Measurements from ENCODE around the gene WNT8B.

Gene WNT8B

DNA sequence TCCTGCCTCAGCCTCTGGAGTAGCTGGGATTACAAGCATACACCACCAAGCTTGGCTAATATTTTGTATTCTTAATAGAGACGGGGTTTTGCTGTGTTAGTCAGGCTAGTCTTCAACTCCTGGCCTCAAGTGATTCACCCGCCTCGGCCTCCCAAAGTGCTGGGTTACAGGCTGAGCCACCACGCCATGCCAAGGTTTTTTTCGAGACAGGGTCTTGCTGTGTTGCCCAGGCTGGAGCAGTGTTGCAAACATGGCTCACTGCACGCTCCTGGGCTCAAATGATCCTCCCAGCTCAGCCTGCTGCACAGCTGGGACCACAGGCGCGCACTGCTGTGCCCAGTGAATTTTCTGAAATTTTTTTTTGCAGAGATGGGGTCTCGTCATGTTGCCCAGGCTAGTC is 60.1 kb downstream of the WNT8B start:
- H3K36me3 ChIP-seq (ENCODE audit: insufficient read depth, low read depth, low read length) = peaks cover 50% of the 10 kb centered on the region
- H3K4me3 ChIP-seq (ENCODE audit: low read length) = no peak overlapping the region
- H3K27ac ChIP-seq (ENCODE audit: low read length) = no peak overlapping the region
- H3K9me3 ChIP-seq (ENCODE audit: insufficient read depth, low read depth, low read length) = no peaks in the 10 kb centered on the region
- no peak overlapping the region for H3K9ac ChIP-seq (ENCODE audit: low read depth, low read length)
- H3K4me1 ChIP-seq (ENCODE audit: insufficient read depth, low read length) = no peaks in the 10 kb centered on the region
- H3K27me3 ChIP-seq (ENCODE audit: insufficient read depth, low read length) = peaks cover 38% of the 10 kb centered on the region

DNA sequence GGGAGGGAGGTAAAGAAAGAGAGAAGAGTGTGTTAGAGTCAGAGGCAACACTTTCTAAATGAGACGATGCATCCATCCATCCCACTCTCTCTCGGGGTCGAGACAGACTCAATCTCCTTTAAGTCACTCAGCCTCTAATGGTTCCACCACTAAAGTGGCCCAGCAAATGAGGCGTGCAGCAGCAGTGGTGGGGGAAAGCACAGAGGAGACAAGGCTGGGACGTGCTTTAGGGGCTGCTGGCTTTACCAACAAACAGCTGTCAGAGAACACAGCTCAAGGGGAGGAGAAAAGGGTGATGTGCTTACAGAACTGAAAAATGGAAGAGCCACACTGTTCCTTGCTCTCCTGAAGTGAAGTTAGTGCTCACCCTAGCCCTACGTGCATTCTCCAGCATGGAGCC is 61.4 kb downstream of the WNT8B start:
- H3K36me3 ChIP-seq (ENCODE audit: insufficient read depth, low read depth, low read length) = peaks cover 50% of the 10 kb centered on the region
- H3K27me3 ChIP-seq (ENCODE audit: insufficient read depth, low read length) = peaks cover 26% of the 10 kb centered on the region
- H3K9ac ChIP-seq (ENCODE audit: low read depth, low read length) = no peak overlapping the region
- no peaks in the 10 kb centered on the region for H3K9me3 ChIP-seq (ENCODE audit: insufficient read depth, low read depth, low read length)
- 0 out of 2 replicates have a peak, but pooled peaks cover 6% of the 10 kb centered on the region for H3K4me1 ChIP-seq (ENCODE audit: insufficient read depth, low read length)
- no peak overlapping the region for H3K4me3 ChIP-seq (ENCODE audit: low read length)
- no peak overlapping the region for H3K27ac ChIP-seq (ENCODE audit: low read length)

DNA sequence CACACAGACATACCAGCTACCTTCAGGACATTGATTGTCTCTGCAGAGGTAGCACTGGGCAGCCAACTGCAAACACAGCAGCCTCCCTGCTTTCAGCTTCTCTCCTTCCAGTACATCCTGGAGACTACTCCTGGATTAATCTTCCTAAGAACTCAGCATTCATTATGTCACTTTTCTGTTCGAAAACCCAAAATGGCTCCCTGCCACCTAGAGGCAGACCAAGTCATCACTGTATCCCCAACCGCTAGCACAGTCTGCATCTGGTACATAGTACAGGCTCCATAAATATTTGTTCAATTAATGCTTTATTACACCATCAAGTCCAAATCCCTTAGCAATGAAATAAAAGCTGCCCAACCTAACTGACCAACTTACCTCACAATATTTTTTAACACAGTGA is 61.8 kb downstream of the WNT8B start:
- H3K4me1 ChIP-seq (ENCODE audit: insufficient read depth, low read length) = 0 out of 2 replicates have a peak, but pooled peaks cover 6% of the 10 kb centered on the region
- no peak overlapping the region for H3K4me3 ChIP-seq (ENCODE audit: low read length)
- no peak overlapping the region for H3K9ac ChIP-seq (ENCODE audit: low read depth, low read length)
- H3K36me3 ChIP-seq (ENCODE audit: insufficient read depth, low read depth, low read length) = peaks cover 50% of the 10 kb centered on the region
- no peaks in the 10 kb centered on the region for H3K9me3 ChIP-seq (ENCODE audit: insufficient read depth, low read depth, low read length)
- H3K27me3 ChIP-seq (ENCODE audit: insufficient read depth, low read length) = peaks cover 21% of the 10 kb centered on the region
- no peak overlapping the region for H3K27ac ChIP-seq (ENCODE audit: low read length)

DNA sequence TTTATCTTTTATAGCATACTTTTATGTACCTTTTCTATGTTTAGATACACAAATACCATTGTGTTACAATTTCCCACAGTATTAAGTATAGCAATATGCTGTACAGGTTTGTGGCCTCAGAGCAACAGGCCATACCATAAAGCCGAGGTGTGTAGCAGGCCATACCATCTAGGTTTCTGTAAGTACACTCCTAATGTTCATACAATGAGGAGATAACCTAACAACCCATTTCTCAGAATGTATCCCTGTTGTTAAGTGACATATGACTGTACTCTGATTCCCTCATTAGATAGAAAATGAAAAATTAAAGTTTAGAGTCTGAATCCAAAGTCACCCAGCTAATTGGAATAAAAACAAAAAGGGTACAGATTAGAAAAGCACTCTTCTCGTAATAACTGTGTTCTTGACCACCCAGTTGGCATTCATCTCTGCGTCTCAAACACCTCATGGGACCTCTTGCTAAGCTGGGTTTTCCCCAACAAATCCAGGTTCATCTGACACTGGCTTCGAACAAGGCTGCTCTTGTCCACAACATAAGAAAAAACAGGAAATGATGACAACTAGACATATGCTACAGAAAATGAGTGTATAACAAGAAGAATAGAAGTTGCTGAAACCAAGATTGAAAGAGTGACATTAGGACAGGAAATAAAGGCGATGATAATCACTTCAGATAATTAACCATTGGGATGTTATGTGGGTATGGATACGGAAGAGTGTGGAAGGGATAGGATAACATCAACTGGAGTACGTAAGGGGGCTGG is 65.5 kb downstream of the WNT8B start:
- Histone ChIP-seq H3K27me3 (ENCODE audit: insufficient read depth, low read length) (no peaks in the 10 kb centered on the region), H3K9me3 (ENCODE audit: insufficient read depth, low read depth, low read length) (no peaks in the 10 kb centered on the region), H3K4me1 (ENCODE audit: insufficient read depth, low read length) (0 out of 2 replicates have a peak, but pooled peaks cover 6% of the 10 kb centered on the region), H3K36me3 (ENCODE audit: insufficient read depth, low read depth, low read length) (peaks cover 43% of the 10 kb centered on the region), H3K4me3 (ENCODE audit: low read length) (peak overlapping the region; percentile 88), H3K27ac (ENCODE audit: low read length) (no peak overlapping the region), H3K9ac (ENCODE audit: low read depth, low read length) (peak overlapping the region; percentile 89; the same call in 1 of the 2 replicates)

DNA sequence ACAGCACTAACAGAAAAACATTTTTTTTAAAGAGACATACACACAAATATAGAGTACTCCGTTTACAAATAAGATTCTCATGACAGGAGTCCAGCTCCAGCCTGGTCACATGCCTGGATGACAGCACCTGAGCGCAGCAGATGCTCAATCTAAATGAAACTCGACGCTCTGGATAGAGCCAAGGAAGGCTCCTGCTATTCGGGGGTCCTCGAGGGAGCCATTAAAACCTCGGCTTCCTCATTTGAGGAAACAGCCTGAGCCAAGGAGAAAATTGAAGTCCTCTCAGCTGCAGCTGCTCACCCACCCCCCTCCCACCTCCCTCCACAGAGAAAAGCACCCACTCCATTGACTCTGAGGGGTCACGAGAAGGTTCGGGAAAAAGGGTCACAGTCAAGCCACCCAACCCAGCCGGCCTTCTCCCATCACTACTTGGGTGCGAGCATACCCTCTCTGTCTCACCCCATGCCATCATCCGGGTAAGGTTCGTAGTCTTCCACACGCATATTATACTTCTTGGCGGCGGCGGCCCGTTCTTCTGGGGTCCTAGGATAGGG is 66.2 kb downstream of the WNT8B start:
- Histone ChIP-seq H3K9ac (ENCODE audit: low read depth, low read length) (peak overlapping the region; percentile 89; the same call in 1 of the 2 replicates), H3K9me3 (ENCODE audit: insufficient read depth, low read depth, low read length) (no peaks in the 10 kb centered on the region), H3K36me3 (ENCODE audit: insufficient read depth, low read depth, low read length) (peaks cover 36% of the 10 kb centered on the region), H3K27ac (ENCODE audit: low read length) (peak overlapping the region; percentile 1), H3K27me3 (ENCODE audit: insufficient read depth, low read length) (no peaks in the 10 kb centered on the region), H3K4me3 (ENCODE audit: low read length) (peak overlapping the region; percentile 88), H3K4me1 (ENCODE audit: insufficient read depth, low read length) (0 out of 2 replicates have a peak, but pooled peaks cover 6% of the 10 kb centered on the region)

DNA sequence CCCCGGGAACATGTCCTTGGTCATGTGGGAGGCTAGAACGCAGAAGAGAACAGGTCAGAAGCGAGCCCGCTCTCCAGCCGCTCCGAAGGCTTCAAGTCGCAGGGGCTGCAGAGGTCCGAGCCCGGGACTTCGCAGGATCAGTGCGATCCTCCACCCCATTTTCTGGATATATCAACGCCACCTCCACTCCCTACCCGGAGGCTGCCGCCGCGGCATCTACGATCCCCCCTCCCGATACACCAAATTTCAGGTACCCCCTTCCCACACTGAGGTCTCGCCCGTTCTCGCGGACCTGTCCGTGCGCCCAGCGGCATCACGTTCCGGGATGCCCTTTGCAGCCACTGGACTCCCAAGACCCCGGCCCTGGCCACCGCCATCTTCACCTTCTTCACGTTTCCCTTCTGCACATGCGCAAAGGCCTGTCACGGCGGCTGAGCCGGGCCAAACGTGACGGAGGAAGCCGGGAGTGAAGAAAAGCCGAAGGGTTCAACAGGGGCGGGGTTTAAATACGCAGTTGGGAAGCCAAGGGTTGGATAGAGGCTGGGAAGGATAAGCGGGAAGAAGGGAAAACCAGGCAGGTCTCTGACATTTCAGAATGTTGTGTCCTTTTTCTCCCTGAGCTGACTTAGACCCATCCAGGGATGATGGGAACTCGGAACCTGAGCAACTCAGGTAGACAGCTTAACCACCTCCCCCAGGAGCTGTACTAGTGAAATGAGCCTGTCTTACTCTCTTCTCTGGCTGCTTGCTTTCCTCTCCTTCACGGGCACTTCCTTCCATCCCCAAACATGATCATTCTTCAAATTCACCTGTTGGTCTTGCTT is 66.9 kb downstream of the WNT8B start, which contains the start of gene NDUFB8:
Gene NDUFB8, minus strand, starts transcription at position 397 of the 824 bp plus-strand sequence. Its CDS starts 20 bp downstream, at position 377.
- peak within 1 kb of the TSS; percentile 88 for H3K4me3 ChIP-seq (ENCODE audit: low read length)
- peak within 1 kb of the TSS; percentile 89; the same call in 1 of the 2 replicates for H3K9ac ChIP-seq (ENCODE audit: low read depth, low read length)
- H3K27ac ChIP-seq (ENCODE audit: low read length) = peak within 1 kb of the TSS; percentile 40
- no peaks in the 10 kb centered on the region for H3K27me3 ChIP-seq (ENCODE audit: insufficient read depth, low read length)
- peaks cover 29% of the 10 kb centered on the region for H3K36me3 ChIP-seq (ENCODE audit: insufficient read depth, low read depth, low read length)
- H3K4me1 ChIP-seq (ENCODE audit: insufficient read depth, low read length) = 0 out of 2 replicates have a peak, but pooled peaks cover 6% of the 10 kb centered on the region
- no peaks in the 10 kb centered on the region for H3K9me3 ChIP-seq (ENCODE audit: insufficient read depth, low read depth, low read length)

DNA sequence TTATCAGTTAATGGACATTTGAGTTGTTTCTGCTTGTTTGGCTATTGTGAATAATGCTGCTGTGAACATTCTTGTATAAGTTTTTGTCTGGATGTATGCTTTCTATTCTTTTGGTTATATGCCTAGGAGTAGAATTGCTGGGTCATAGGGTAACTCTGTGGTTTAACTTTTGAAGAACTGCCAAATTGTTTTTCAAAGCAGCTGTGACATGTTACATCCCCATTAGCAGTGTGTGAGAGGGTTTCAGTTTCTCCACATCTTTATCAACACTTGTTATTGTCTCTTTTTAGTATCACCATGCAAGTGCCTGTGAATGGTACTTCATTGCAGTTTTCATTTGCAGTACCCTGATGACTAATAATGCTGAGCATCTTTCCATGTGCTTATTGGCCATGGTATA is 69.0 kb downstream of the WNT8B start:
- Histone ChIP-seq H3K27ac (ENCODE audit: low read length) (no peak overlapping the region), H3K36me3 (ENCODE audit: insufficient read depth, low read depth, low read length) (peaks cover 8% of the 10 kb centered on the region), H3K9me3 (ENCODE audit: insufficient read depth, low read depth, low read length) (no peaks in the 10 kb centered on the region), H3K4me1 (ENCODE audit: insufficient read depth, low read length) (peaks cover 11% of the 10 kb centered on the region; the same call in 1 of the 2 replicates), H3K27me3 (ENCODE audit: insufficient read depth, low read length) (no peaks in the 10 kb centered on the region), H3K9ac (ENCODE audit: low read depth, low read length) (no peak overlapping the region), H3K4me3 (ENCODE audit: low read length) (no peak overlapping the region)
